Colonic mucosa (tissue), 4 donors: Measurements from ENCODE around the gene KCNH8. TPM values are rescaled to one million over a fixed set of nuclear protein-coding genes. Genes with fewer than 3 reads are reported as not detected.

Source experiments
- DNase-seq: peaks from one replicate; pipeline ENCODE4 v3.0.0-alpha.2; 2020
- H3K27ac ChIP-seq: fragments of 200-600 bp; one replicate; pipeline ENCODE4 v1.8.0; 2021
- H3K27me3 ChIP-seq: fragments of 200-600 bp; one replicate; pipeline ENCODE4 v1.8.0; 2021
- H3K36me3 ChIP-seq: fragments of 200-600 bp; one replicate; pipeline ENCODE4 v1.8.0; 2021
- H3K4me1 ChIP-seq: fragments of 200-600 bp; one replicate; pipeline ENCODE4 v1.8.0; 2021; ENCODE audit warnings: mild to moderate bottlenecking
- H3K4me3 ChIP-seq: fragments of 200-600 bp; one replicate; pipeline ENCODE4 v1.8.0; 2021
- H3K9ac ChIP-seq, 2 donors: one replicate each; pipeline ENCODE4 v1.7.0; 2013; ENCODE audit warnings: control low read depth in 2 of 2, low read depth in 2 of 2, low read length in 2 of 2
- H3K9me3 ChIP-seq: fragments of 200-600 bp; one replicate; pipeline ENCODE4 v1.8.0; 2021
- intact Hi-C: fragments of 100-400 bp; cut with DNase I; formaldehyde crosslinking; loops from one replicate; pipeline ENCODE4 v1.14.1; 2022
- total RNA-seq, 2 donors: library from RNA; stranded (reverse); fragmentation: NEBNext Ultra II Directional in 1 of 2; extraction: Animal tissue kit (Norgen Biotek cat#: 25700) in 1 of 2; gene quantifications; one replicate each; pipeline ENCODE4 v1.2.1, GENCODE V29; 2021
- TF ChIP-seq, protein P1 (sequence below): fragments of 200-600 bp; IDR thresholded peaks from one replicate; pipeline ENCODE4 v1.8.0; 2022; ENCODE audit warnings: antibody characterized with exemption, mild to moderate bottlenecking
- donor health status: healthy.
- donor health status: DM: no; HTN: no; CAD: no.
- donor health status: DM: no; HTN: no; CAD: no.

The KCNH8 gene
- total RNA-seq, 2 donors from 2014 or later: 0.77 TPM

DNA sequence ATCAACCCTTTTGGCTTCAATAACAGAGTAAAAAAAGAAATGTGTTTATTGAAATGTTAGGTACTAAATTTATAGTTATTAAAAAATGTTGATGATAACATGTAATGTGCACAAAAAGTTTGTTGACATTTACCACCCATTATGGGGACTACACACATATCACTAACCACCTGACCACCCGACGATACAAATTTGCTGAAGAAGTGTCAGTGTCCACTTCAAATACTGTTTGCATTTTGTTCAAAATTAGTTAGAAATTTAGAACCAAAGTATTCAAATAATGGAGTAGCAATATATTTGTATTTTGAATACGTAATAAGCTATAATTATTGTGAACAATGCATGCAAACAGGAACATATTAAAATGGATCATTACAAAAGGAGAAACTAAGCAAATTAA is 54.4 kb downstream of the KCNH8 start:
- intact Hi-C loops: no loop called here
- Histone ChIP-seq H3K4me1 (no peaks in the 10 kb centered on the region), H3K9me3 (no peaks in the 10 kb centered on the region), H3K27me3 (no peaks in the 10 kb centered on the region), H3K36me3 (no peaks in the 10 kb centered on the region), H3K27ac (no peak overlapping the region), H3K4me3 (no peak overlapping the region), H3K9ac (no peak overlapping the region)
- no peak for DNase-seq
- TF ChIP-seq, protein P1, sequence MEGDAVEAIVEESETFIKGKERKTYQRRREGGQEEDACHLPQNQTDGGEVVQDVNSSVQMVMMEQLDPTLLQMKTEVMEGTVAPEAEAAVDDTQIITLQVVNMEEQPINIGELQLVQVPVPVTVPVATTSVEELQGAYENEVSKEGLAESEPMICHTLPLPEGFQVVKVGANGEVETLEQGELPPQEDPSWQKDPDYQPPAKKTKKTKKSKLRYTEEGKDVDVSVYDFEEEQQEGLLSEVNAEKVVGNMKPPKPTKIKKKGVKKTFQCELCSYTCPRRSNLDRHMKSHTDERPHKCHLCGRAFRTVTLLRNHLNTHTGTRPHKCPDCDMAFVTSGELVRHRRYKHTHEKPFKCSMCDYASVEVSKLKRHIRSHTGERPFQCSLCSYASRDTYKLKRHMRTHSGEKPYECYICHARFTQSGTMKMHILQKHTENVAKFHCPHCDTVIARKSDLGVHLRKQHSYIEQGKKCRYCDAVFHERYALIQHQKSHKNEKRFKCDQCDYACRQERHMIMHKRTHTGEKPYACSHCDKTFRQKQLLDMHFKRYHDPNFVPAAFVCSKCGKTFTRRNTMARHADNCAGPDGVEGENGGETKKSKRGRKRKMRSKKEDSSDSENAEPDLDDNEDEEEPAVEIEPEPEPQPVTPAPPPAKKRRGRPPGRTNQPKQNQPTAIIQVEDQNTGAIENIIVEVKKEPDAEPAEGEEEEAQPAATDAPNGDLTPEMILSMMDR: no peak

DNA sequence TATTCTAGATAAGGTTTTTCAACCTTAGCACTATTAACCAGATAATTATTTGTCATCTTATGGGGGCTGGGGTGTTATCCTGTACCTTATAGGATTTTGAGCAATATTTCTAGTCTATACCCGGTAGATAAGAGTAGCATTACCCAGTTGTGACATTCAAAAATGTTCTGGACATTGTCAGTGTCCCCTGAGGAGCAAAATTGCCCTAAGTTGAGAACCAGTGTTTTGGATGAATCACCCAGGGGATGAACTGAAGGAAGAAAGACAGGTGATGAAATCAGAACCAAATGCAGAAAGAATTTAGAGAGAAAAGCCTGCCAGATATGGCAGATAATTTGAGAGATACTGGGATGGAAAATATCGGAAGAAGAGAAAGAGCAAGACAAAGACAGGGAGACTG is 58.2 kb downstream of the KCNH8 start:
- Histone ChIP-seq H3K9ac (no peak overlapping the region), H3K27me3 (no peaks in the 10 kb centered on the region), H3K27ac (no peak overlapping the region), H3K36me3 (no peaks in the 10 kb centered on the region), H3K4me3 (no peak overlapping the region), H3K9me3 (no peaks in the 10 kb centered on the region), H3K4me1 (no peaks in the 10 kb centered on the region)
- intact Hi-C loops: no loop called here
- DNase-seq: no peak
- TF ChIP-seq, protein P1: no peak

DNA sequence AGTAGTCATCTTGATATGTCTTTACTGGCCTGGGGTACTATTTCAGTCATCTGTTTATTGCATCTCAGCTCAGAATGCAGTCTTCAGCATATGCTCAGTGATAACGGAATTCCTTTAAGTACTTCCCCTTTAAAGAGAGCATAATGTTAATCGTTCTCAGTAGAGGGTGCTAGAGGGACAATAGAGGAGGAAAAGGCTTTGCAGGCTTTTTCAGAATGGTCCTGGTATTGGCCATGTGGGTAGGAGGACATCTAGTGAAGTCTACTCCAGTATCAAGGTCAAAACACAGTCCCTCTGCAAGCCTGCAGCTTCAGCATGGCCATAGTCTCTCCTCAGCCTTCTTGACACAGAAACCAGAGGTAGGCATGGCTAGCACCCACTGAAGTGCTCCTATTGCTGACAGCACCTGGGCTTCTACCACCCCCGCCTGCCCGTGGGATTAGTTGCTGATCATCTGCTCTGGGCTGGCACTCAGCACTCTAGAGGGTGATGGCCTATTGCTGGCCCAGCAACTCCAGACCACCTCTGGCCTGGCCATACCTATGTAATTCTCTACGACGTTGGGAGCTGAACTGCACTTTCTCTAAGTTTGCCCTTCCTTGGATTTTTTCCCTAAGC is 65.4 kb downstream of the KCNH8 start:
- TF ChIP-seq, protein P1: no peak
- Histone ChIP-seq H3K4me1 (no peaks in the 10 kb centered on the region), H3K9ac (no peak overlapping the region), H3K4me3 (no peak overlapping the region), H3K27ac (no peak overlapping the region), H3K36me3 (no peaks in the 10 kb centered on the region), H3K9me3 (no peaks in the 10 kb centered on the region), H3K27me3 (no peaks in the 10 kb centered on the region)
- intact Hi-C loops: no loop called here
- no peak for DNase-seq

DNA sequence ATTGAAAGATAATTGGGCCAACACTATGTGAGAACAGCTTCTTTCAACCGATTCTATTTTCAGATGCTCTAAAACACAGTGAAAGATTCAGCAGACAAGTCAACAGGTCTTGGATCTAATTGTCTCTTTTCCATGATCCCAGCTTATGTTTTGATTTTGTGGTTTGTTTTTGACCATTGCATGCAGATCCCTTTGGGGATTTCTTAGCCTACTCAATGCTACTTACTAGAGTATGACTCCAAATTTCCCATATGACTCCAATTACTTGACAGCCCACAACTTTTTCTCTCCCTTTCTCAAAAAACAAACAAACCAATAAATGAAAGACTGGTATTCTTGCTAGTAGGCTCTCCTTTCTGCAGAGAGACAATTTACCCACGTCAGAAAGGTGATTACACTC is 67.1 kb downstream of the KCNH8 start:
- Histone ChIP-seq H3K36me3 (no peaks in the 10 kb centered on the region), H3K9me3 (no peaks in the 10 kb centered on the region), H3K4me3 (no peak overlapping the region), H3K27me3 (no peaks in the 10 kb centered on the region), H3K4me1 (no peaks in the 10 kb centered on the region), H3K27ac (no peak overlapping the region), H3K9ac (no peak overlapping the region)
- intact Hi-C loops: no loop called here
- TF ChIP-seq, protein P1: no peak
- DNase-seq: no peak

DNA sequence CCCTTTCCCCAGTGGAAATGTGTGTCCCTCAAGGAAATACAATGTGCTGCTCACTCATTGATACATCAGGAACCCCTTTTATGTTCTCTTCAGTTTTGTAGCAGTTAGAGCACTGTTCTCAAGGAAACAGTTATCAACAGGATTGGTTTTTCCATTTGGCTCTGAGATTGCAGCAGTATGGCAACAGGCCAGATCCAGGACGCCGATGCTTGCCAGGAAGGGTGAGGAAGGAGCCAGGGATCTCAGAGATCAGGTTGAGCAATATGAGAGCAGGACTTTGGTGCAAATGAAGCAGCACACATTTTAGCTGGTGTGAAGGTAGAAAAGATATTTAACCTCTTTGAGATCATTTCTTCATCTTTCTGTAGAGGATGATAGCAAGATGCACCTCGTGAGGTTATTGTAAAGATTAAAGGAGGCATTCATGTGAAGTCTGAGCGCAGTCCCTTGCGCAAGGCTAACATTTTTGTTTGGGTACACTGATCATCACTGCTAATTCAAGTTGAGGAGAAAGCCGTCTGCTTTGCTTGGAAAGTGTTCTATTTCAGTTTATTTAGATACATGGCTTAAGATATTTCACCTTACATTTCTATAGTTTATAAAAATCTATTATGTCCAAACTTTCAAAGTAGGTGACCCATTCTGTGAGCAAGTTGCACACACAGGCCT is 68.5 kb downstream of the KCNH8 start:
- Histone ChIP-seq H3K4me3 (no peak overlapping the region), H3K36me3 (no peaks in the 10 kb centered on the region), H3K27me3 (no peaks in the 10 kb centered on the region), H3K9ac (no peak overlapping the region), H3K27ac (no peak overlapping the region), H3K4me1 (no peaks in the 10 kb centered on the region), H3K9me3 (no peaks in the 10 kb centered on the region)
- TF ChIP-seq, protein P1: no peak
- intact Hi-C loops: no loop called here
- no peak for DNase-seq
